Activated CD8-positive, alpha-beta T cell treated with anti-CD3 and anti-CD28 coated beads for 36 hours (primary cell): ENCODE measurements around the gene GPR84. TPM values are rescaled to one million over a fixed set of nuclear protein-coding genes. Genes with fewer than 3 reads are reported as not detected.

ENCODE experiments used
- ATAC-seq: fragments of 200-7000 bp; cut with Tn5 transposase; one replicate; pipeline ENCODE4 v1.10.0; 2021; ENCODE audit warnings: mild to moderate bottlenecking, moderate library complexity
- CTCF ChIA-PET: fragments of 350-600 bp; sonication (Branson Sonifier 250); formaldehyde crosslinking; loops from one replicate; lab custom pipeline; 2021; ENCODE audit warnings: antibody characterized with exemption; lab: Charles Lee
- POLR2A ChIA-PET: fragments of 350-600 bp; sonication (Branson Sonifier 250); formaldehyde crosslinking; loops from one replicate; lab custom pipeline; 2021; ENCODE audit warnings: antibody characterized with exemption; lab: Charles Lee
- DNase-seq: peaks from one replicate; pipeline ENCODE4 v3.0.0-alpha.2; 2020
- H3K27ac Mint-ChIP-seq: one replicate; pipeline ENCODE4 v1.8.0; 2021; ENCODE audit warnings: mild to moderate bottlenecking, mixed read lengths
- H3K27me3 Mint-ChIP-seq: one replicate; pipeline ENCODE4 v1.8.0; 2021; ENCODE audit warnings: mixed read lengths
- H3K36me3 Mint-ChIP-seq: one replicate; pipeline ENCODE4 v1.8.0; 2021; ENCODE audit warnings: low read depth, mixed read lengths
- H3K4me1 Mint-ChIP-seq: one replicate; pipeline ENCODE4 v1.8.0; 2021; ENCODE audit warnings: low read depth, mixed read lengths
- H3K4me3 Mint-ChIP-seq: one replicate; pipeline ENCODE4 v1.8.0; 2021; ENCODE audit warnings: mild to moderate bottlenecking, moderate library complexity, mixed read lengths
- H3K9me3 Mint-ChIP-seq: one replicate; pipeline ENCODE4 v1.8.0; 2021; ENCODE audit warnings: mixed read lengths
- intact Hi-C: fragments of 100-400 bp; cut with micrococcal nuclease; formaldehyde crosslinking; loops from one replicate; pipeline ENCODE4 v1.10.0; 2022
- total RNA-seq, 2 experiments: library from RNA; stranded (reverse); gene quantifications; one replicate each; pipeline ENCODE4 v1.2.3, GENCODE V29; 2021
- TF ChIP-seq, protein P1 (sequence below): fragments of 200-600 bp; IDR thresholded peaks from one replicate; pipeline ENCODE4 v1.8.0; 2022; ENCODE audit warnings: antibody characterized with exemption, mild to moderate bottlenecking

Gene GPR84
- total RNA-seq, 2 experiments from 2014 or later, result not detected

GRCh38 chr12:54383041-54383609 is 18.8 kb upstream of the GPR84 start:
- ChIA-PET POLR2A (interaction anchor here (1.5 kb wide), 1 partner anchor 55 kb away, joined by 3 read pairs; no protein-coding TSS in a partner anchor), CTCF (interaction anchor here (0.9 to 7.9 kb wide), 9 partner anchors 10 to 167 kb away, joined by 3 to 74 read pairs (median 5); no protein-coding TSS in a partner anchor)
- no peak overlapping the region for H3K4me3 Mint-ChIP-seq
- intact Hi-C loops, result loop anchor here (5.0 kb wide), 1 partner anchor 91 kb away; no protein-coding TSS in a partner anchor
- H3K36me3 Mint-ChIP-seq, result no peaks in the 10 kb centered on the region
- no peaks in the 10 kb centered on the region for H3K9me3 Mint-ChIP-seq
- H3K4me1 Mint-ChIP-seq, result peaks cover 14% of the 10 kb centered on the region
- TF ChIP-seq, protein P1, sequence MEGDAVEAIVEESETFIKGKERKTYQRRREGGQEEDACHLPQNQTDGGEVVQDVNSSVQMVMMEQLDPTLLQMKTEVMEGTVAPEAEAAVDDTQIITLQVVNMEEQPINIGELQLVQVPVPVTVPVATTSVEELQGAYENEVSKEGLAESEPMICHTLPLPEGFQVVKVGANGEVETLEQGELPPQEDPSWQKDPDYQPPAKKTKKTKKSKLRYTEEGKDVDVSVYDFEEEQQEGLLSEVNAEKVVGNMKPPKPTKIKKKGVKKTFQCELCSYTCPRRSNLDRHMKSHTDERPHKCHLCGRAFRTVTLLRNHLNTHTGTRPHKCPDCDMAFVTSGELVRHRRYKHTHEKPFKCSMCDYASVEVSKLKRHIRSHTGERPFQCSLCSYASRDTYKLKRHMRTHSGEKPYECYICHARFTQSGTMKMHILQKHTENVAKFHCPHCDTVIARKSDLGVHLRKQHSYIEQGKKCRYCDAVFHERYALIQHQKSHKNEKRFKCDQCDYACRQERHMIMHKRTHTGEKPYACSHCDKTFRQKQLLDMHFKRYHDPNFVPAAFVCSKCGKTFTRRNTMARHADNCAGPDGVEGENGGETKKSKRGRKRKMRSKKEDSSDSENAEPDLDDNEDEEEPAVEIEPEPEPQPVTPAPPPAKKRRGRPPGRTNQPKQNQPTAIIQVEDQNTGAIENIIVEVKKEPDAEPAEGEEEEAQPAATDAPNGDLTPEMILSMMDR, result no peak
- H3K27ac Mint-ChIP-seq, result no peak overlapping the region
- no peaks in the 10 kb centered on the region for H3K27me3 Mint-ChIP-seq
- peak; percentile 77 for ATAC-seq
- DNase-seq, result peak; percentile 61

DNA sequence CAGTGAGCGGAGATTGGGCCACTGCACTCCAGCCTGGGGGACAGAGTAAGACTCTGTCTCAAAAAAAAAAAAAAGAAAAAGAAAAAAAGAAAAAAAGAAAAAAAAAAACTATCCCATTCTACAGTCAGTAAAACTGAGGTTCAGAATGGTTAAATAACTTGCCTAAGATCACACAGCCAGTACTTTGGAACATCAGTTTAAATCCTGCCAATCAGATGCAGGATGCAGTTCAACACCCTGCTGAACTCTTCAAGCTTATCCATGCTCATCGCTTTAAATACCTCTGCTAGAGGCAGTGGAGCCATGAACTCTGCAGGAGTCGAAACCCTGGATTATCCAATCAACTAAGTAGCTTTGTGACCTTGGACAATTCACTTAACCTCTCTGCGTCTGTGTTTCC is 16.9 kb upstream of the GPR84 start:
- no peaks in the 10 kb centered on the region for H3K36me3 Mint-ChIP-seq
- peaks cover 11% of the 10 kb centered on the region for H3K4me1 Mint-ChIP-seq
- no peaks in the 10 kb centered on the region for H3K27me3 Mint-ChIP-seq
- H3K4me3 Mint-ChIP-seq, result no peak overlapping the region
- intact Hi-C loops, result loop anchor here (5.0 kb wide), 1 partner anchor 89 kb away; no protein-coding TSS in a partner anchor
- ChIA-PET CTCF (interaction anchor here (1.1 to 7.9 kb wide), 25 partner anchors 9 to 173 kb away, joined by 3 to 79 read pairs (median 18); no protein-coding TSS in a partner anchor), POLR2A (no interaction called here)
- no peaks in the 10 kb centered on the region for H3K9me3 Mint-ChIP-seq
- no peak for ATAC-seq
- H3K27ac Mint-ChIP-seq, result no peak overlapping the region
- DNase-seq, result no peak
- TF ChIP-seq, protein P1, result no peak

- CTCF ChIA-PET, result interaction anchor here (0.6 to 7.9 kb wide), 73 partner anchors 8 to 756 kb away, joined by 3 to 79 read pairs (median 5); partner anchors contain the start of genes COPZ1, NCKAP1L and NFE2
- Mint-ChIP-seq H3K9me3 (no peaks in the 10 kb centered on the region), H3K4me1 (peaks cover 11% of the 10 kb centered on the region), H3K27me3 (no peaks in the 10 kb centered on the region), H3K27ac (no peak overlapping the region), H3K36me3 (no peaks in the 10 kb centered on the region), H3K4me3 (peak overlapping the region; percentile 42)
- TF ChIP-seq, protein P1, result peak; percentile 100
- peak; percentile 93 for DNase-seq
- POLR2A ChIA-PET, result interaction anchor here (0.6 to 1.8 kb wide), 8 partner anchors 9 to 161 kb away, joined by 3 to 5 read pairs (median 4); no protein-coding TSS in a partner anchor
- peak; percentile 94 for ATAC-seq
- intact Hi-C loops, result loop anchor here (5.0 kb wide), 1 partner anchor 87 kb away; no protein-coding TSS in a partner anchor
These were observed 15.3 kb upstream of the GPR84 start for GRCh38 chr12:54379398-54380201.

GRCh38 chr12:54378796-54379397 is 14.6 kb upstream of the GPR84 start:
- ChIA-PET CTCF (interaction anchor here (0.6 to 7.9 kb wide), 65 partner anchors 8 to 755 kb away, joined by 3 to 79 read pairs (median 5); partner anchors contain the start of genes COPZ1, NCKAP1L and NFE2), POLR2A (interaction anchor here (0.6 to 1.8 kb wide), 7 partner anchors 9 to 160 kb away, joined by 3 to 5 read pairs (median 4); no protein-coding TSS in a partner anchor)
- Mint-ChIP-seq H3K4me3 (peak overlapping the region; percentile 42), H3K27ac (no peak overlapping the region), H3K36me3 (no peaks in the 10 kb centered on the region), H3K27me3 (no peaks in the 10 kb centered on the region), H3K9me3 (no peaks in the 10 kb centered on the region), H3K4me1 (peaks cover 15% of the 10 kb centered on the region)
- TF ChIP-seq, protein P1, result no peak
- ATAC-seq (no peak), DNase-seq (no peak)
- intact Hi-C loops, result no loop called here
